ENCODE measurements around the gene BOLA3. TPM values are rescaled to one million over a fixed set of nuclear protein-coding genes. Genes with fewer than 3 reads are reported as not detected.
"Not testable (repeated sequence)": the region's sequence is repeated elsewhere in the genome, so short reads cannot be mapped to it uniquely, and the experiment has no call there.

The BOLA3 gene
- 148 and 152 TPM in 2 replicates for total RNA-seq (2014; rRNA removed; shearing (Covaris generic))

DNA sequence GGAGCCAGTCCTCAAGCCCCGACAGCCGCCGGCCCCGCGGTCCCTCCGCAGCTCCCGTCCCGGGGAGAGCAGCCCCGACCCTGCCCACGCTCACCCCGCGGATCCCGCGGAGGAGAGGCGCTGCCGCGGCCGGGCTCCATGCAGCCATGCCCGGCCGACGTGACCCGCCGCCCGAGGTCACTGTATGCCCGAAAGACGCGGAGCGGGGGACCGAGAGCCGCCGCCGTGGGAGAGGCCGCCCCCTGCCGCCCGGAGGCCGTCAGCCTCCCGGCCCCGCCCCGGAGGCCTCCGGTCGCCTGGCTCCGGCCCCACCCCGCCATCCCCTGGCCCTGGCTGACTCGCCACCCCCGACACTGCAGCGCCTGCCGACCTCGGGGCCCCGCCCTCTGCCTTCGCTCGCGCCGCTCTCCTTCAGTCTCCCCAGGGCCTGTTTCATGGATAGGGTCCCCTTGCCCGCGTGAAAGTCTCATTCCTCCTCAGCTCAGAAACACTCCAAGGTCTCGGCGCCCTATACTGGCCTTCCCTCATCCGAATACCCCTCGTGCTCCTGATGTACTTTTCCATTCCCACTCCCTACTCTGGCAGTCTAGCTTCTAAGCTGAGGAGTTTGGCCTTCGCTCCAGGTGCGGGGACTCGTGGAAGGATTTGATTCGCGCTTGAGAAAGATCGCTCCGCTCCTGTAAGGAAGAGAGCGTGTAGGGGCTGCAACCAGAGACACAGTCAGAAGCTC is at the start of gene BOLA3:
Gene BOLA3, minus strand, starts transcription at position 186 of the 730 bp plus-strand sequence. Its CDS starts 38 bp downstream, at position 148.
- peak; percentile 86 for DNase-seq (ENCODE audit: low read depth)

- DNase-seq (ENCODE audit: low read depth) = no peak
These were observed 49.3 kb upstream of the BOLA3 start for GRCh38 chr2:74197049-74197448.

GRCh38 chr2:74194799-74195198 is 47.1 kb upstream of the BOLA3 start:
- no peak for DNase-seq (ENCODE audit: low read depth)

- DNase-seq (ENCODE audit: low read depth) = no peak
These were observed 44.1 kb upstream of the BOLA3 start for GRCh38 chr2:74191596-74192380.

- no peak for DNase-seq (ENCODE audit: low read depth)
These were observed 41.0 kb upstream of the BOLA3 start for GRCh38 chr2:74188696-74189095.

DNA sequence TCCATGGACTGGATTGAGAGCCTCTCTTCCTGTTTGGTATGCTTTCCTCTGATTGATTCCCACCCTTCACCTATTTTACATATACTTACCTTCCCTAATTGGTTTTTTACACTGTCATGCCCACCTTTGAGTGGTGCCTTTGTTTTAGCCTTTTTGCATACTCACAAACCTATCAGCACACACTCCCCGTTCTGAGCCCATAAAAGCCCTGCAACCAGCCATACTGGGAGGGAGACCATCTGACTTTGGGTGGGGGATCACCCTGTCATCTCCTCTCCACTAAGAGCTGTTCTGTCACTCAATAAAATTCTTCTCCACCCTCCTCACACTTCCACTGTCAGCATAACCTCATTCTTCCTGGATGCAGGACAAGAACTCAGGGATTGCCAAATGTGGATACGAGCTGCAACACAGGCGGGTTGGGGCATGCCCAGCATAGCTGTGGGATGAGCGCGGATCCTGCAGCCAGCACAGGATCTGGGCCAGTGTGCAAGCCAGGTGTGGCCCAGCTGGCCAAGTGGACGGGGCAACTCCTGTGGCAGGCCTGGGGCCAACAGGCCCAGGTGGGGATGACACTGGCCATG is 40.4 kb upstream of the BOLA3 start:
- peak; percentile 9 for DNase-seq (ENCODE audit: low read depth)

- not testable (repeated sequence) for DNase-seq (ENCODE audit: low read depth)
These were observed 39.0 kb upstream of the BOLA3 start for GRCh38 chr2:74186706-74187105.

- DNase-seq (ENCODE audit: low read depth) = no peak
These were observed 38.3 kb upstream of the BOLA3 start for GRCh38 chr2:74186038-74186437.

DNA sequence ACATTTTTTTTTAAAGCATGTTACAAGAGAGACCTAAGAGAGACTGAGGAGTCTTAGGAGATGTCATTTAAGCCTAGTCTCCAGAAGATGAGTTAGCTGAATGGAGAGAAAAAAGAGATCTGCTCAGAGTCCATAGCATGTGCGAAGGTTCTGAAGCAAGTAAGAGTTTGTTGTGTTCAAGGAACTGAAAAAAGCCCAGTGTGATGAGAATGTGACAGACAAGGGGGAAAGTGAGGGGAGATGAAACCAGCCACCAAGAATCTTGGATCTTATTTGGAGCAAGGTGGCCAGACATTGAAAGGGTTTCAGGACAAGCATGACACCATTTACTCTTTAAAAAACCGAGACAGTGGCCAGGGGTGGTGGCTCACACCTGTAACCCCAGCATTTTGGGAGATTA is 36.2 kb upstream of the BOLA3 start:
- no peak for DNase-seq (ENCODE audit: low read depth)

DNA sequence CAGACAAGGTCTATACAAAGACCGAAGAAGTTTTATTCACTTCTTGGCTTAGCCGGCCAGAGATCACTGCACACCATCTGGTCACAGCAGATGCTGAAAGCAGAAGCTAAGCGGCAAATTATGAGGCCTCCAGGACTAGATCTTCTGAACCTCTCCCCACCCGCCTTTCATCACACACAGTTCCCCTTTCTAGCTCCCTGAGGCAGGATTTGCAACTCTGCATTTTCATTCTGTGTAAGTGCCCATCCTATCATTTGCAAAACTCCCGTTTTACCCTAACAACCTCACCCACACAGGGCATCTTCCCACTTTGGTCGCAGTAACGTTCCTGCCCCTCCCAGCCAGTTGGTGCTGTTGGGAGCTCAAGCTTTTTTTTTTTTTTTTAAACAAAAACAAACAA is 34.0 kb upstream of the BOLA3 start:
- no peak for DNase-seq (ENCODE audit: low read depth)

GRCh38 chr2:74179063-74179865 is 31.6 kb upstream of the BOLA3 start:
- peak; percentile 9 for DNase-seq (ENCODE audit: low read depth)

DNA sequence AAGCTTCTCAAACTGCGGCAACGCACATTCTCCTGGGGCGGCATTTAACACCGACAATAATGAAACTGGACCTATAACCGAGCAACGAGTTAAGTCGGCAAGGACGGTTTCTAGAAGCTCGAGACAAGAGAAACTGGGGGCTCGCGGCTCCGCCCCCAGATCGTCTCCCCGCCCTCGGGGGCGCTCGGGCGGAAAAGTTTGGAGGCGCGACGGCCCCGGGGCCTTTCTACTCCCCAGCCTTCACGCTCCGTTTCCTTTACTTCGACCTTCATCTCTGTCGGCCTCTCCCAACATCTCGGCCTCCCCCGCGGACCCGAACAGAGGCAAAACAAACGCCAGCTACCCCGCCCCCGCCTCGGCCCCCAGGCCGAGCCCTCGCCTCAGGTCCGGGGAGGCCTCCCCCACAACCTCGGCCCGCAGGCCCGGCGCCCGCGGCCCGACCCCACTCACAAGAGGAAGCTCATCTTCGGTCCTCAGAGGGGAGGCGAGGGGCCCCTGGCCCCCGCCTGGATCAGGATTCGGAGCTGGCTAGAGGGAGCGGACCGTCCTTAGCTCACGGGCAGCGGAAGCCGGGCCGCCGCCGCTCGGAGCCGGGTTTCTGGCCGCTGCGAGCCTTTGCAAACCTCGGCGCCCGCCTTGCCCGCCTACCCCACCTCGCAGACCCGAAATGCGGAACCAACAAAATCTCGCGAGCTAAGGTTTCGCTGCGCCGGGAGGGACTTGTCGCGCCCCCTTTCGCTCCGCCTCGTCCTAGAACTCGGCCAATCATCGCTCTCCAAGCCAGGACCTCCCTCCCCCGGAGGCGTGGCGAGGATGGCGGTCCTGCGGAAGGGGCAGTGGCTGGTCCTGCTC is 30.7 kb upstream of the BOLA3 start, which contains the start of gene MOB1A:
Gene MOB1A, minus strand, starts transcription at position 669 of the 852 bp plus-strand sequence. Its CDS starts 205 bp downstream, at position 464.
- DNase-seq (ENCODE audit: low read depth) = peak; percentile 99

- DNase-seq (ENCODE audit: low read depth) = no peak
These were observed 30.0 kb upstream of the BOLA3 start for GRCh38 chr2:74177696-74178095.

- DNase-seq (ENCODE audit: low read depth) = no peak
These were observed 27.2 kb upstream of the BOLA3 start for GRCh38 chr2:74174909-74175308.

GRCh38 chr2:74168739-74169138 is 21.0 kb upstream of the BOLA3 start:
- DNase-seq (ENCODE audit: low read depth) = no peak

DNA sequence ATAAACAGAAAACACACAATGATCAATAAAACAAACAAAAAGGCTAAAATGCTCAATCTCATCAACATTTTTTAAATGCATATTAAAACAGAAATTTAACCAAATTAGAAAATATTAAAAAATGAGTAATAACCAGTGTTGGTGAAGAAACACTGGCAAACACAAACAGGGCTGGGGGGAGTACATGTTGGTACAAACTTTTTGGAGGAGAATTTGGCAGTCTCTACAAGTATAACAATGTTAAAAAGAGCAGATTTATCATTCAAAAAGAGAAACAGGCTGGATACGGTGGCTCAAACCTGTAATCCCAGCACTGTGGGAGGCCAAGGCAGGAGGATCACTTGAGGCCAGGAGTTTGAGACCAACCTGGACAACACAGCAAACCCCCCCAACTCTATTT is 17.0 kb upstream of the BOLA3 start:
- no peak for DNase-seq (ENCODE audit: low read depth)

DNA sequence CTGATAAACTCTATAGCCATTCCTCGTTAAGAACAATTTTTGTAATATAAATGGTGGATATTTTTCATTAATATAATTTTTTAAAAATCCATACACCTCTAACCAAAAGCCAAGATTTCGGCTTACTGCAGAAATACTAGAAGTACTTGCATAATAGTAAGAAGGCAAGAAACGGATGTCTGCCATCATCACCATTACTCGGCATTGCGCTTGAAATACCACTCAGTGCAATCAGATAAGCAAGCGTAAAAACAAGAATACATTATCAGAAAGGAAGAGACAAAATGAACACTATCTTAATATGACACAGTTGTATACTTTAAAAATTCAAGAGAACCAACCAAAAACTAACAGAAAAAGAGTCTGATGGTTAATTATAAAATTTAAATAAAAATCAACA is 15.2 kb upstream of the BOLA3 start:
- DNase-seq (ENCODE audit: low read depth) = no peak

- no peak for DNase-seq (ENCODE audit: low read depth)
These were observed 8.1 kb upstream of the BOLA3 start for GRCh38 chr2:74155830-74156229.

- DNase-seq (ENCODE audit: low read depth) = no peak
These were observed 5.2 kb upstream of the BOLA3 start for GRCh38 chr2:74152954-74153353.

GRCh38 chr2:74149570-74150319 is 2.0 kb upstream of the BOLA3 start:
- no peak for DNase-seq (ENCODE audit: low read depth)
